COLO668 (cell line): Measurements from ENCODE around the gene IL17F.

ENCODE experiments used
- DNase-seq: peaks from one replicate; lab custom pipeline; 2025; ENCODE audit not compliant: unreplicated experiment; lab: John Stamatoyannopoulos, UW

The IL17F gene

DNA sequence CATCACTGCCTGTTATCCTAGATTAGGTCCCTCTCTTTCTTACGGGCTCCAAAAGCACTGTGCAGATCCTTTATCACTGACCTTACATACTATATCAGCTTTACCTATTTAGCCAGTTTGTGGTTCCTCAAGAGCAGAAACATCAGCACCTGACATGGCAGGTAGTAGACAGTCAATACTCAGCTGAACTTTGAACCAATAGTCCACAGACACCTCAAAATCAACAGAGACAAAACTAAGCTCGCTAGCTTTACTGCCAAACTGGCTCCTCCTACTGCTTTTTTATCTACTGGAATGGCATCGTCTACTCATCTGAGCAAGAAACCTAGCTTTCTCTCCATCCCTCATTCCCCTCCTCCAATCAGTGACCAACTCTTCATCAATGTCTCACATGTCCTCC, 52.5 kb downstream of the IL17F start:
- DNase-seq: no peak

DNA sequence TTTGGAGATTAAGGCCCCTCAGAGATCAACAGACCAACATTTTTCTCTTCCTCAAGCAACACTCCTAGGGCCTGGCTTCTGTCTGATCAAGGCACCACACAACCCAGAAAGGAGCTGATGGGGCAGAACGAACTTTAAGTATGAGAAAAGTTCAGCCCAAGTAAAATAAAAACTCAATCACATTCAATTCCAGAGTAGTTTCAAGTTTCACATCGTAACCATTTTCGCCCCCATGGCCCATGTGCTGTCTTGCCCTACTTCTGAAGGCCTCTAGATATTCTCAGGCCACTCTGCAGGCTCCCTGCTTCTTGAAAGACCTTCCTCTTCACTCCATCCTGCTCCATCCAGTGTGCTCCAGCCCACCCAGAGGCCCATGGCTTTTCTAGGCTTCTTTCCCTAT, 53.9 kb downstream of the IL17F start:
- no peak for DNase-seq

DNA sequence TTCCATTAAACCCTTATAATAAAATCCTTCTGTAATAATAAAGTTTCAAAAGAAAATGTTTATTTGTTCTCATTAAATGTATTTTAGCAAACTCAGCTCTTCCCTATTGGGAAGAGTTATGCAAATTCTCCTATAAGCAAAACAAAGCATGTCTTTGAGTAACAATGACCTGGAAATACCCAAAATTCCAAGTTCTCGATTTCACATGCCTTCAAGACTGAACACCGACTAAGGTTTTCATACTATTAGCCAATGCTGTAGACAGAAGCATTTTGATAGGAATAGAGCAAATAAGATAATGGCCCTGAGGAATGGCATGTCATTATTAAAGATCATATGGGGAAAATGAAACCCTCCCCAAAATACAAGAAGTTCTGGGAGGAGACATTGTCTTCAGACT, 54.3 kb downstream of the IL17F start:
- no peak for DNase-seq

DNA sequence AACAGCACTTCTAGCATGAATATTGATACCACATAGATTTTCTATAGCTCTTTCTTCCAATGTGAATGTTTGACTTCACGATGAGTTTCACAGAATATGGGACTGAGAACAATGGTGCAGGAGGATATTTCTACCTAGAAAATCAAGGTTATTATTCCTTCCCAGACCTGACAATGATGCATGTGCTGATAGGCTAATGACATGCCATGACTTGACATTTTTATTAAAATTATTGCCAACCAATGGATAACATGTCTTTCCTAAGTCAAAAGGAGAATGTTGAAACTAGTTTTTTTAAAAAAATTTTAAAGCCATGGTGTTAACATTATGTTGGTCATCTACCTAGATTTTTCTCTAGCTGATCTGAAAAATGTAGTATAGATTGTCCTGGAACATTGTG, 57.2 kb downstream of the IL17F start:
- no peak for DNase-seq
